NCI-H526 treated with DMSO at 0.1 percent for 48 hours (cell line): ENCODE measurements around the gene AQP12B.
"Not testable (repeated sequence)": the region's sequence is repeated elsewhere in the genome, so short reads cannot be mapped to it uniquely, and the experiment has no call there.

ENCODE experiments used
- DNase-seq: peaks from one replicate; lab custom pipeline; 2025; lab: John Stamatoyannopoulos, UW

The AQP12B gene

DNA sequence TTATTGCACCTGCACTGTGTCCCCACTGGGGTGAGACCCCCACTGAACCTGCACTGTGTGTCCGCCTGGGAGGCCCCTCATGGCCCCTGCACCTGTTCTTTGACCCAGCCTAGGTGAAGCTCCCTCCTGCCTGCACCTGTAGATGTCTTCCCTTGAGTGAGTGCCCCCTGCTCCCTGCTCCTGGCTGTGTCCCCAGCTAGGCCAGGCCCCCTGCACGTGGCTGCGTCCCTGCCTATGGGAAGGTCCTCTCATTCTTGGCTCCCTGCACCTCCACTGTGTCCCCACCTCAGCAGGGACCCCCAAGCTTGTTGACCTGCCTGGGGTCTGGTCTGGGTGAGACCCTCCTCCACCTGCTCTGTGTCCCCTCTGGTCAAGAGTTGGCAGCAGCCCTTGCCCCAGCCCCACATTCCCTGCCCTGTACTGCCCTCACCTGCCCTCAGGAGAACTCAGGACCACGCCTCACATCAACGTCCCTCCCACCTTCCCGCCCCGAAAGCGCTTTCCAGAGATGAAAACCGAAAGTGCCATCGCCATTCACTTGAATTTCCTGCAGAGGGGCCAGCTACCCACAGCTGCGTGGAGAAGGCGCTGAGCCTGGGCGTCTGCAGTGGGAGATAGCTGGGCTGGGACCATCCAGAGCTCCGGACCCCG lies 769 bp upstream of the AQP12B start:
- not testable (repeated sequence) for DNase-seq

GRCh38 chr2:240680185-240680584 lies 2.5 kb downstream of the AQP12B start:
- not testable (repeated sequence) for DNase-seq

DNA sequence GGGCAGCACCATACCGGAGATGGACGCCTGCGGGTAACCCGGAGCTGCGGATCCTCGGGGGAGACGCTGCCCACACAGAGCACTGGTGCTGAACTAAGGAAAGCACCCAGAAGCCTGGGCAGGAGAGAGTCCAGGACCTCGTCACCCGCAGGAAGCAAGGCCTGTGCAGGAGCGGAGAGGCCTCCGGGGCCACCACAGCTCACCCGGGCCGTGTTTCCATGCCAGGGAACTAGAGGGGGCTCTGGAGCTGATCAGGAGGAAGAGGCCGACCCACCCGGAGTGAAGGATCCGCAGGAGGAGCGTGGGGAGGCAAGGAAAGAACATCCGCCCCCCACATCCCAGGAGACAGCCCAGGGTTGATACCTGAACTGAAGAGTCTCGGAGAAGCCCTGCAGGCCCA lies 3.8 kb downstream of the AQP12B start:
- DNase-seq: not testable (repeated sequence)

DNA sequence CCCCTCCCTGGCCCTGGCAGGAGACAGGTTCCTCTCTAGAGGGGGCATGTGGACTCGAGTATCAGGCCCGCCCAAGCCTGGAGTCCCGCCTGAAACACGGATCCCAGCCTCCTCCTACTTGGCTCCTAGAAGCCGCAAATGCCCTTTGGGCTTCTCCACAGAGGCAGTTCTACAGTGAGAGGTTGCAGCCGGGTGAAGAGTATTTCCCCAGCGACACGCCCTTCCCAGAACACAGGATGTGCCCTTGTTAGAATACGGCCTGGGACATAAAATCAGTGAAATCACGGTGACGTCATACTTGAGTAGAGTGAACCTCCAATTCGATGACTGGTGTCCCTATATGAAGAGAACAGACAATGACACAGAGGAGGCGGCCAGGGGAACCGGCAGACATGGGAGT lies 4.6 kb downstream of the AQP12B start:
- not testable (repeated sequence) for DNase-seq

- not testable (repeated sequence) for DNase-seq
Measured at GRCh38 chr2:240675345-240675744, 7.3 kb downstream of the AQP12B start.

DNA sequence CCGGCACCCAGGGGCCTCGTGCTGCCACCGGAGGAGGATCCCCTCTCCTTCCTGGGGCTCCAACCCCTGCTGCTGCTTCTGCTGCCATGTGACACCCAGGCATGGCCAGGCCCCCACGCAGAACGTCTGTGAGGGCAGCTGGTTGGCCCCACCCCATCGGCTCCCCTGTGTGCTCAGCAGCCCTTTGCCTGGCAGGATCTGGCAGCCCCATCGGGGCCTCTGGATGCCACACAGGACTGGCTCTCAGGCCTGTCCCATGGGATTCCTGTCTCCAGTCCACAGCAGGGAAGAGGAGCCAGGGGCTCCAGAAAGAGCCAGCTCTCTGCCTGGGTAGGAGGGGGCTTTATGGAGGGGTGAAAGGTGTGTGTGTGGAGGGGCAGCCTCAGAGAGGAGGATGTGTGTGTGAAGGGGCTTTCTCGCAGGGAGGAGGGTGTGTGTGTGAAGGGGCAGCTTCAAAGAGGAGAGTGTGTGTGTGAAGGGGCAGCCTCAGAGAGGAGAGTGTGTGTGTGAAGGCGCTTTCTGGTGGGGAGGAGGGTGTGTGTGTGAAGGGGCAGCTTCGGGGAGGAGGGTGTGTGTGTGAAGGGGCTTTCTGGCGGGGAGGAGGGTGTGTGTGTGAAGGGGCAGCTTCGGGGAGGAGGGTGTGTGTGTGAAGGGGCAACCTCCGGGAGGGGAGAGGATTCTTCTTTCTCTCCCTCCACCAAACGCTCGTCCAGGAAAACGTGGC lies 8.1 kb downstream of the AQP12B start:
- DNase-seq: not testable (repeated sequence)

DNA sequence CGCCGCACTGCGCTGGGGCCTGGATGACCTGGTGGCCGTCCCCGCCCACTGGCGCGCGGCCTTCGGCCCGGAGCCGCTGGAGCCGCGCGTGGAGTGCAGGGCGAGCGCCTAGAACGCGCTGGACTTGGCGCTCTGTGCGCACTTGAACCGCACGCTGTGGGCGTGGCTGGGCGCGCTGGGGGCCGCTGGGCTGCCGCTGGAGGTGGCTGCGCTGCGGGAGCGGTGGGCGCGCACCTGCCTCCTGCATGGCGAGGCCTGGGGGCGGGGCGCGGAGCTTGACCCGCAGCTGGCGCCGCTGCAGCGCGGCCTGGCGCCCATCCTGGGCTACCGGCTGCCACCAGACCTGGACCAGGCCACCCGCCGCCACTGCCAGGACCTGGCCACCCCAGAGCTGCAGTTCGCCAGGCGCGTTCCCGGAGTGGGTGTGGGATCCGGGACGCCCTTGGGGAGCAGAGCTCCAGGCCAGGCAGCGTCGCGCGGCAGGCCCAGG lies 9.9 kb downstream of the AQP12B start:
- DNase-seq: no peak

DNA sequence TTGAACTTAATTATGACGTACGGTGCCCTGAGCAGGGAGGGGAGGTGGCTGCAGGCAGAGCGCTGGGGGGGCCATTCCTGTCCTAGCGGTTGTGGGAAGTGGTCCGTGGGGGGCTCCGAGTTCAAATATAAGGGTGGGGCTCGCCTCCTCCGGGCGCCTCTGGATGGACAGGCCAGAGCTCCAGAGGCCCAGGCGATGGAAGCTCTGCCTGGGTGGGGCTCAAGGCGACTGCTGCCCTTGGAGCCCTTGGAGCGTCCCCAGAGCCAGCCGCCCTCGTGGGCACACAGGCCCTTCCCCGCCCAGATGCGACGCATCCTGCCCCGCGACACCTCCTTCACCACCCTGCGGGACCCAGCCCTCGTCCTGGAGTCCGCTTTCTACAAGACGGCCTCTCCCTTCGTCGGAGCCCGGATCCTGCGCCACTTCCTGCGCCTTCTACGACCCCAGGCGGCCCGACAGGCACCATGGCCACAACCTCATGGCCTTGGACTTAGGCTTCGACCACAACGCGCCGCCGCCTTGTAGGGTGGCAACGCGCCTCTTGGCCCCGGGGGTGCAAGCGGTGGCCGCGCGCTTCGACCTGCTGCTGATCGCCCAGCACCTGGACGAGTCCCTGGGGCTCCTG lies 10.5 kb downstream of the AQP12B start:
- no peak for DNase-seq

DNA sequence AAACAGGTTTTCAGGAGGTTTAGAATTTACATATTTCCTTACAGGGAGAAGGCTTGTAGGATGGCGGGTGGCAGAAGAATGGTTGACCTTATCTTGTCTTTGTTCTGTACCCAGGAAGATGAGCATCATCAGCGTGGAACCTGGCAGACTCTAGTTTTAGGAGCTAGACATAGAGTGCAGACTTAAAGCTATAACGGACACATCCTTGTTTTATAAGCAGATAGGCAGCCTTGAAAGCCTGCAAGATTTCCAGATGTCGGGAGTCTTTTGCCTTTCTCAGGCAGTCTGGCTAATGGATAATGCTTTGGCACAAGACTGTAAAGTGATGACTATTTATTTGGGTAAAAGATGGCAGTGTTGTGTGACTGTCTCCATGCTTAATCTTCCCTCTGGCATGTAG lies 11.7 kb downstream of the AQP12B start:
- DNase-seq: no peak

- DNase-seq: no peak
Measured at GRCh38 chr2:240670402-240670801, 12.3 kb downstream of the AQP12B start.

GRCh38 chr2:240664622-240665021 lies 18.1 kb downstream of the AQP12B start:
- DNase-seq: no peak

GRCh38 chr2:240663546-240664190 lies 19.0 kb downstream of the AQP12B start:
- no peak for DNase-seq

DNA sequence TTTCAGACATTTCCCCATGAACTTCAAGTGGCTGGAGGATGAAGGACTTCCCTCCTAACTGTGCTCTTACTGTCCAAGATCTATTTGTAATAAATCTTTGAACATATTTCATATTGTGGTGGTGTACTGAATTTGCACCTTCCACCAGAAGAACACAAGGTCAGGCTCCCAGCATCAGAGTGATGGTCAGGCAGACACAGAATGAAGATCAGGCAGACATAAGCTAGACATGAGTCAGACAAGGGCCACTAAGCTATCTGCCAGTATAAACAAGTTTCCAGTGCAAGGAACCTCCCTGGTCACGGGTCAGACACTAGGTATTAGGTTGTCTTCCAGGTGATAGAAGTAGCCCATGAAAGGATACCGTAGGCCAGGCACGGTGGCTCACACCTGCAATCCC lies 20.0 kb downstream of the AQP12B start:
- no peak for DNase-seq

GRCh38 chr2:240659883-240660282 lies 22.8 kb downstream of the AQP12B start:
- DNase-seq: not testable (repeated sequence)

DNA sequence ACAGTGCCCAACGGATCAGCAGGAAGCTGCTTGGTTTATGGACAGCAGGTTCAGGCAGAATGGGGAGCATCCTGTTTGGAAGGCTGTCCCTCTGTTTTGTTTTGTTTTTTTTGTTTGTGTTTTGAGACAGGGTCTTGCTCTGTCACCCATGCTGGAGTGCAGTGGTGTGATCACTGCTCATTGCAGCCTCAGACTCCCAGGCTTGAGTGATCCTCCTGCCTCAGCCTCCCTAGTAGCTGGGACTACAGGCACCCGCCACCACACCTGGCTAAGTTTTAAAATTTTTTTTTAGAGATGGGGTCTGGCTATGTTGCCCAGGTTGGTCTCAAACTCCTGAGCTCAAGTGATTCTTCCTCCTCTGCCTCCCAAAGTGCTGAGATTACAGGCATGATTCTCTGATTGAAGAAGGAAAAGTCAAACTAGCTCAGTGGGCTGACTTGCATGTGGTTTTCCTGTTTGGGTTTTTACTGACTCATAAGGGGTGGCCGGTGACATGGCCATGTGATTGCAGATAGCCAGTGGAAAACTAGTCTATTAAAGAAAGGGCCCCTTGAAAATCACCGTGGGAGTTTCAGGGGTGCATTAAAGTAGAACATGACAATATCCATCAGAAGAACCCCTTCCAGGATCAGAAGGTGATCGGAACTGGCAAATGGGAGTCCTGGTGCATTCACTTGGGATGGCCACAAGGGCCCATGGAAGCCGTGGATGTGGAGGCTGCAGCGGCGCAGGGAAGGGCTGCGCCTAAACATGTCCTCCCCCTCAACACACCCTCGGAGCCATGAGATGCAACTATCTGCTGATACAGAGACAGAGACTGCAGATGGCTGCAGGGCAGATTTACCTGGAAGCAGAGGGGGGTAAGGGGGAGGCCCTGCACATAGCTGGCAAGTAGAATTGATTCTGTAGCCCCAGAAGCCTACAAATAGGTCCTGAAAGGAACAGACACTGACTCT lies 26.5 kb downstream of the AQP12B start:
- no peak for DNase-seq

- DNase-seq: no peak
Measured at GRCh38 chr2:240651185-240651584, 31.5 kb downstream of the AQP12B start.

- DNase-seq: no peak
Measured at GRCh38 chr2:240650254-240650965, 32.3 kb downstream of the AQP12B start.

DNA sequence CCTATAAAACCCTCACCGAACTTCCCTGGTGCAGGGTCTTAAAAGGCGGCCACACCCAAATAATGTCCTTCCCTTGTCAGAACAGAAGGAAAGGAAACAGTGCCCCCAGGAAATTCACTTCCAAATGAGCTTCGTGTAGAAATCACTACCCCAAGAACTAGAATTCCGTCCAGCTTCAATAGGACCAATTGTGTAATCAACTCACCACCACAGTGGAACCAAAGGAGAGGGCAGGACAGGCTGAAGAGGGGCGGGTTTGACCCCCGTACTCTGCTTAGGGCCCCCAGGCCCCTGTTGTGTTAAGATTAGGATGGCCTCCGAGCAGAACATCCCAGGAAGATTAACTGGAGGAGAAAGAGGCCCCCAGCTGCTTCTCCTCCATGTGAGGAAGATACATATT lies 33.4 kb downstream of the AQP12B start:
- DNase-seq: no peak

- DNase-seq: no peak
Measured at GRCh38 chr2:240648650-240649275, 33.9 kb downstream of the AQP12B start.

DNA sequence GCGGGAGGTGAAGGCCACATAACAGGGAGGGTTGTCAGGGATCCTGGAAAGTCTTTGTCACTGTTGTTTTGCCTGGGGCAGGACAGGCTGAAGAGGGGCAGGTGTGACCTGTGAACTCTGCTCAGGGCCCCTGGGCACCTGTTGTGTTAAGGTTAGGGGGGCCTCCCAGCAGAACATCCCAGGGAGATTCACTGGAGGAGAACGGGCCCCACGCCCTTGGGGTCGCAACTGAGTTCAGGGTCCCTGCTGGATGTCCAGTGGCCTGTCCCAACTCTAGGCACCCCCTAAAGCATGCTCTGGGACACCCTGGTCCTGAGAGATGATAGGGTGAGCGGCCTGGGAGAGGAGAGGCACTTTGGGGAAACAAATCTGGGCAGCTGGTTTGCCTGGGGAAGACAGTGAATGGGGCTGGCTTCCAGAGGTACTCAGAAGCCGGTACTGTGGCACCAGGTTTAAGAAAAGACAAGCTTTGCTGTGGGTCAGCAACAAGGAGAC lies 34.5 kb downstream of the AQP12B start:
- DNase-seq: no peak
